ENCODE data around the gene HTR4.

DNA sequence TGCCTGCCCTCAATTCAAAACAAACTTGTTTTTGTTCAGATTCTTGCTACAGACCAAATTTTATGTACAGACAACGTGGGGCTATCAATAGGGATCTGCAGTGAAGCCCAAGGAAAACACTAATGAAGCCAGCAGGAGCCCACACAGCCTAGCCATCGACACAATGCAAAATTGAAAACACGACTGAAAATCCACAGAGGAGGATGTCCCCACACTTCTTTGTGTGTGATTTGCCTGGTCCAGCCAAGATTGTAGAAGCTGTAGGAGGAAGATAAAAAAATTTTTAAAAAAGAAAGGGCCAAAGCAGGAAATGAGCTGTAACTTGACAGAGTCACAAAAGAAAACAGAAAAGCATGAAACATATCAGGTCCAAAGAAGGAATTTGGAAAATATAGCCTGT lies 34.8 kb downstream of the HTR4 start:
- TF ChIP-seq ZC3H11A (IDR thresholded peaks at IDR 0.05) = no peak
- TF ChIP-seq, protein P1, sequence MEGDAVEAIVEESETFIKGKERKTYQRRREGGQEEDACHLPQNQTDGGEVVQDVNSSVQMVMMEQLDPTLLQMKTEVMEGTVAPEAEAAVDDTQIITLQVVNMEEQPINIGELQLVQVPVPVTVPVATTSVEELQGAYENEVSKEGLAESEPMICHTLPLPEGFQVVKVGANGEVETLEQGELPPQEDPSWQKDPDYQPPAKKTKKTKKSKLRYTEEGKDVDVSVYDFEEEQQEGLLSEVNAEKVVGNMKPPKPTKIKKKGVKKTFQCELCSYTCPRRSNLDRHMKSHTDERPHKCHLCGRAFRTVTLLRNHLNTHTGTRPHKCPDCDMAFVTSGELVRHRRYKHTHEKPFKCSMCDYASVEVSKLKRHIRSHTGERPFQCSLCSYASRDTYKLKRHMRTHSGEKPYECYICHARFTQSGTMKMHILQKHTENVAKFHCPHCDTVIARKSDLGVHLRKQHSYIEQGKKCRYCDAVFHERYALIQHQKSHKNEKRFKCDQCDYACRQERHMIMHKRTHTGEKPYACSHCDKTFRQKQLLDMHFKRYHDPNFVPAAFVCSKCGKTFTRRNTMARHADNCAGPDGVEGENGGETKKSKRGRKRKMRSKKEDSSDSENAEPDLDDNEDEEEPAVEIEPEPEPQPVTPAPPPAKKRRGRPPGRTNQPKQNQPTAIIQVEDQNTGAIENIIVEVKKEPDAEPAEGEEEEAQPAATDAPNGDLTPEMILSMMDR (IDR thresholded peaks at IDR 0.05) = no peak
